Renal cortical epithelial cell (primary cell): ENCODE data around the gene GRIN1. TPM values are rescaled to one million over a fixed set of nuclear protein-coding genes. Genes with fewer than 3 reads are reported as not detected.
"Not testable (repeated sequence)": the region's sequence is repeated elsewhere in the genome, so short reads cannot be mapped to it uniquely, and the experiment has no call there.

ENCODE experiments used
- DNase-seq: peaks from one replicate; pipeline ENCODE4 v3.0.0-alpha.2; 2011; ENCODE audit warnings: low read depth
- total RNA-seq: library from RNA; depleted of rRNA; stranded (reverse); fragments of >200 nt; gene quantifications from 2 replicates; pipeline ENCODE4 v1.2.3, GENCODE V29; 2014

GRIN1 gene
- total RNA-seq, 1 donor from 2014 or later = 0.30 TPM

DNA sequence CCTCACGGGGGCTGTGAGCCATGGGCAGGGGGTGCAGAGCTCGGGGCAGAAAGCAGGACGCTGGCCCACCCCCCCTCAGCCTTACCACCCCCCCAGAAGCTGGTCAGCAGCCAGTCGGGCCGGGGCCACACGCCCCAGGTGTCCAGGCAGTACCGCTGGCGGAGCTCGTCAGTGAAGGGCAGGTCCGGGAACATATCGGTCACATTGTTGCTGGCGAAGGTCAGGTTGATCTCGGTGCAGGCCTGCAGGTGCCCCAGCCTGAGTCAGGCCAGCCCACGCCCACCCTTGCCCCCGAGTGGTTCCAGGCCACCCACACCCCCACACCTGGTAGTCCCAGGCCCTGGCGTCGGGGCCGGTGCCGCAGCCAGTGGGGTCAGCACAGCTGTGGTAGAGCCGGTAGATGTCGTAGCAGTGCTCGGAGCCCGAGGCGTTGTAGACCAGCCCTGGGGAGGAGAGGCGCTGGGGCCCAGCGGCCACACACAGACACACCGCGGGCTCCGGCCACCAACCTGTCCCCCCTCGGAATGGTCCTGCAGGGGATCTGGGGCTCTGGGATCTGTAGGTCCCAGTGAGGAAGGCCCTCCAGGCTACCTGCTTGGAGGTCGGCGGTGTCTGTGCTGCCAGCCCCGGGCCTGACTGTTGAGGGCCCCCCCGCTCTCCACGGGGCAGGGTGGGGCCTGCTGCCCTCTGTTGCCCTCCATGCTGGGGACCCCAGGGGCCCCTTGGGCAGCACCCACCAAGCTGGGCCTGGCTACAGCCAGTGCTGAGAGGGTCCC lies 27.0 kb upstream of the GRIN1 start:
- no peak for DNase-seq

DNA sequence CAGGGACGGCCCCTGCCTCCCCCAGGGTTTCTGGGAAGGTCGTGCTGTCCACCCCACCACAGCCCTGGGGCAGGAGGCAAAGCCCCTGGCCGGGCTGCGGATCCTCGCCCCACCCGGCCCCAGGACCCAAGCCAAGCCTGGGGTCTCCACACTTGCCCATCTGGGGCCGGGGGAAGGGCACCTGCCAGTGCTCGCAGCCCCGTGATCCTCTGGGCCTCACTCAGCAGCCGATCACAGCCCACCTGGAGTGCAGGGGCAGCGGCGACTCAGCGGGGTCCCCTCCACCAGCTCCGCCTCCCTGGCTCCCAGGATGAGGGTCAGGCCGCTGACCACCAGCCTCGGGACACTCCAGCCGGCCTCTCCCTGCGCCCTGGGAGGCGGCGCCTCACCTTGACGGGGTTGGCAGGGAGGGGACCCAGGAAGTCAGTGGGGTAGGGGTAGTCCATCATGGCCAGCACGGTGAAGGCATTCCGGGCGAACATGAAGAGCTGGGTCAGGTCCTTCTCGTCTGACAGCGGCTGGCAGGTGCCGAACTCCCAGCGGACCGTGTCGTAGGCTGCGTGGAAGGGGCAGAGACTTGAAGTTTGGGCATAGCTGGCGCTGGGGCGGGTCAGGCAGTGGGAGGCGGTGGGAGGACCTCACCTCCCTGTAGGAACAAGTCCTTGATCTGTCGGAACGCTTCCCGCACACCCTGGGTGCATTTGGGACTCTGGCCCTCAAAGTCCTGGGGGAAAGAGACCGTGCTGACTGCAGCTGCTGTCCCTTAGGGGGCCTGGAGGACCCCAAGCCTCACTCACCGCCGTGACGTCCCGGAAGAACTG lies 26.2 kb upstream of the GRIN1 start:
- no peak for DNase-seq

DNA sequence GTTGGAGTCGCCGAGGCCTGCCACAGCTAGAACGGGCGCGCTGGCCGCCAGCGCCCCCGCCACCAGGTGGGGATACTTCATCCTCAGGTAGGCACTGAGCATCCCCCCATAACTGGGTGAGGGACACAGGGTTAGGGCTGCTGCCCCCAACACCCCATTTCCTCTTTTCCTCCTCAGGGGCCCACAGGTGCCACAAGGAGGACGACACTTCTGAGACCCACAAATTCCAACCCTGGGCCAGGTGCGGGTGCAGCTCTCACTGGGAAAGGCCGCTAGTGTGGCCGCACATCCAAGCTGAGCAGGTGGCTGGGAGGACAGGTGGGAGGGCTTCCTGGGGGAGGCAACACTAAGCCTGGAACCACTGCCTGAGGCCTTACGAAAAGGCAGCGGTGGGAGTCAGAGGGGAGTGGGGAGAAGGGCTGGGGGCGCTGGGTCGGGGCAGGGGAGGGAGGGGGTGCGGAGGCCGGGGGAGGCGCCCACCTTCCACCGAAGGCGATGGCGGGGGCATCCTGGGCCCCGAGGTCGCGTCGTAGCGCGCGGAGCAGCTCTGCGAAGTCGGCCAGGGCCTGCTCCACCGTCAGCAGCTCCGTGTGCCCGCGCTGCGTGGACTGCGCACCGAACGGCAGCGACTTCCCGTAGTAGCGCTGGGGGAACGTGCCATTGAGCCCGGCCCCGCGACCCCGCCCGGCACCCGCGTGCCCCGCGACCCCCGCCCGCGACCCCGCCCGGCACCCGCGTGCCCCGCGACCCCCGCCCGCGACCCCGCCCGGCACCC lies 25.4 kb upstream of the GRIN1 start:
- DNase-seq = no peak

DNA sequence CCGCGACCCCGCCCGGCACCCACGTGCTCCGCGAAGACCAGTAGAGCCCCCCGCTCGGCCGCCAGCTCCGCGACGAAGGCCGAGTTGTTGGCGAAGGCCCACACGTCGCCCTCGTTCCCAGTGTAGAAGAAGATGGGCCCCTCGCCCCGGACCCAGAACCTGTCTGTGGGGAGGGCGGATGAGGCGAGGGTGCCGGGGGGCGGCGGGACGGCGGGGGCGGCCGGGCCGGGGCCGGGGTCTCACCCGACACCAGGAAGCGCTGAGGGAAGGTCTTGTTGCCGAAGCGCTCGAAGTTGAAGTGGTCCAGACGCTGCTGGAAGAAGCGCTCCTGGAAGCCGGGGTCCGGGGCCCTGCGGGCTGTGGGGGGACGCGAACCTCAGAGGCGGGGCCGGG lies 24.7 kb upstream of the GRIN1 start:
- DNase-seq = no peak

GRCh38 chr9:137114613-137115393 lies 24.2 kb upstream of the GRIN1 start, which contains the start of gene DPP7:
DPP7 (minus strand) TSS chr9:137114733; CDS start chr9:137114713, 20 bp downstream.
- no peak for DNase-seq

DNA sequence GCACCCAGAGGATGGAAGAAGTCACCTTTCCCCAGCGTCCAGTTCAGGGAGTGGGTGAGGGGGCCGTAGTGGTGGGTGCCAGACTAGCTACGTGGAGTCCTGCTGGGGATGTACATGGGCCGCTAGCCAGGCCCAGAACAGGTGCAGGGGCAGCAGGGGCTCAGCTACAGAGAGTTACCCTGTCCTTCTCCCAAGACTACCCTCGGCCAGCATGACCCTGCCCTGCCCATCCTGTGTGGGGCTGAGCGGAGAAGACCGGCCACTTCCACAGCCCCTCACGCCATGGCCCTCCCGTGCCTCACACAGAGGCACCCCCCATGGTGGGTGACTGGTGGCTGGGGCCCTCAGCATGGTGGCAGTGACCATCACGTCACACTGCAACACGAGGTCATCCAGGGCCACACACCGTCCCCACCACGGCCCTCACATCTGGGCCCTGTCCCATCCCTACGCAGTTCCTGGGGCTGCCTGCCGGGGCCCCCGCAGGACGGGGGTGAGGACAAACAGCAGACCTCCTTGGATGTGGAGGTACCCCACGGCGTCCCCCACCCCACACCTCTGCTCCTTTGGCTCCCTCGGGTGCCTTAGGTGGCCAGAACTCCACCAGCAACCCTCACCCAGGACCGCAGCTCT lies 23.4 kb upstream of the GRIN1 start:
- DNase-seq = no peak

- no peak for DNase-seq
Measured at GRCh38 chr9:137116027-137116507, 22.9 kb upstream of the GRIN1 start.

DNA sequence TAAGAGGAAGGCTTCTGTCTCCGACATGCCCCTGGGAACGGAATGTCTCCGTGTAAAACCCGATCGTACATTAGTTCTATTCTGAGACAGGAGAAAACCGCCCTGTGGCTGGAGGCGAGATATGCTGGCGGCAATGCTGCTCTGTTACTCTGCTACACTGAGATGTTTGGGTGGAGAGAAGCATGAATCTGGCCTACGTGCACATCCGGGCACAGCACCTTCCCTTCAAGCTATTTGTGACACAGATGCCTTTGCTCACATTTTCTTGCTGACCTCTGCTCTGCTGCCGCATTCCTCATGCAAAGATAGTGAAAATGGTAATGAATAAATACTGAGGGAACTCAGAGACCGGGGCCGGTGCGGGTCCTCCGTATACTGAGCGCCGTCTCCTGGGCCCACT lies 22.2 kb upstream of the GRIN1 start:
- no peak for DNase-seq

DNA sequence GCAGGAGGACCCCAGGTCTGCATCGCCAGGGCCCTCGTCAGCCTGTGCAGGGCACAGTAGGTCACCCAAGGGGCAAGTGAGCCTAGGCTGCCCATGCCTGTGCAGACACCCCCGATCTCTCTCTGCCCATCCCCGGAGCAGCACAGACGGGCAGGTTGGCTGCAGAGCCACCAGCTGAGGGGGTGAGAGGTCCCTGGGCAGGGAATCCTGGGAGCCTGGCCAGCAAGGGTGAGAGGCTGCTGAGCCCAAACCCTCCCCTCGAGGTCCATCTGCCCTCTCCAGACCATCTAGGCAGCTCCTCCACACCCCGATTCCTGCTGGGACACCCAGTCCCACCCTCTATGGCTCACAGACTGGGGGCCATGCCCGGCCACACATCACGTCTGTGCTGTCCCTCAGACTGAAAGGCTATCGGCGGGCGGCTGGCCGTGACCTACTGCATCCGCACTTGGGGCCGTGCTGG lies 21.7 kb upstream of the GRIN1 start:
- no peak for DNase-seq

- not testable (repeated sequence) for DNase-seq
Measured at GRCh38 chr9:137118092-137118603, 20.8 kb upstream of the GRIN1 start.

DNA sequence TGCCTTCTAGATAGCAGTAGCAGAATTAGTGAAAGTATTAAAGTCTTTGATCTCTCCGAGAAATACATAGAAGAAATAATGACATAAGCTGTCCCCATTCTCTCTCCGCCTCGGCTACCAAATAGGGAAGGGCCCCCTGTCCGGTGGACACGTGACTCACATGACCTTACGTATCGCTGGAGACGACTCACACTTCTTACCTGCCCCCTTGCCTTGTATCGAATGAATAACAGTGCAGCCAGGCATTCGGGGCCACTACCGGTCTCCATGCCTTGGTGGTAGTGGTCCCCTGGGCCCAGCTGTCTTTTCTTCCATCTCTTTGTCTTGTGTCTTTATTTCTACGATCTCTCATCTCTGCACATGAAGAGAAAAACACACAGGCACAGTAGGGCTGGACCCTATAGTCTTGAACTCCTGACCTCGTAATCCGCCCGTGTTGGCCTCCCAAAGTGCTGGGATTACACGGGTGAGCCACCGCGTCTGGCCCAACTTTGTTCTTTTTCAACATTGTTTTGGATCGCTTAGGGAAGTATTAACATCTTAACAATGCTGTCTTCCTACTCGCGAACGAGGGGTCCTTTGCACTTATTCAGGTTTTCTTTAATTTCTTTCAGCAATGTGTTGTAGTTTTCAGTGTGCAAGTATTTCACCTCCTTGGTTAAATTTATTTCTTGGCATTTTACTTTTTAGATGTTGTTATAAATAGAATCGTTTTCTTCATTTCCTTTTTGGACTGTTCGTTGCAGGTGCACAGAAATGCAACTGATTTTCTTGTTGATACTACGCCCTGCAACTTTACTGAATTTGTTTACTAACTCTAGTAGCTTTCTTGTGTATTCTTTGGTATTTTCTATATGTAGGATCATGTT lies 16.8 kb upstream of the GRIN1 start:
- not testable (repeated sequence) for DNase-seq

GRCh38 chr9:137122796-137123467 lies 16.0 kb upstream of the GRIN1 start:
- DNase-seq = not testable (repeated sequence)

- no peak for DNase-seq
Measured at GRCh38 chr9:137123468-137123837, 15.5 kb upstream of the GRIN1 start.

GRCh38 chr9:137123952-137124462 lies 14.9 kb upstream of the GRIN1 start:
- not testable (repeated sequence) for DNase-seq

GRCh38 chr9:137126786-137127185 lies 12.2 kb upstream of the GRIN1 start:
- no peak for DNase-seq

DNA sequence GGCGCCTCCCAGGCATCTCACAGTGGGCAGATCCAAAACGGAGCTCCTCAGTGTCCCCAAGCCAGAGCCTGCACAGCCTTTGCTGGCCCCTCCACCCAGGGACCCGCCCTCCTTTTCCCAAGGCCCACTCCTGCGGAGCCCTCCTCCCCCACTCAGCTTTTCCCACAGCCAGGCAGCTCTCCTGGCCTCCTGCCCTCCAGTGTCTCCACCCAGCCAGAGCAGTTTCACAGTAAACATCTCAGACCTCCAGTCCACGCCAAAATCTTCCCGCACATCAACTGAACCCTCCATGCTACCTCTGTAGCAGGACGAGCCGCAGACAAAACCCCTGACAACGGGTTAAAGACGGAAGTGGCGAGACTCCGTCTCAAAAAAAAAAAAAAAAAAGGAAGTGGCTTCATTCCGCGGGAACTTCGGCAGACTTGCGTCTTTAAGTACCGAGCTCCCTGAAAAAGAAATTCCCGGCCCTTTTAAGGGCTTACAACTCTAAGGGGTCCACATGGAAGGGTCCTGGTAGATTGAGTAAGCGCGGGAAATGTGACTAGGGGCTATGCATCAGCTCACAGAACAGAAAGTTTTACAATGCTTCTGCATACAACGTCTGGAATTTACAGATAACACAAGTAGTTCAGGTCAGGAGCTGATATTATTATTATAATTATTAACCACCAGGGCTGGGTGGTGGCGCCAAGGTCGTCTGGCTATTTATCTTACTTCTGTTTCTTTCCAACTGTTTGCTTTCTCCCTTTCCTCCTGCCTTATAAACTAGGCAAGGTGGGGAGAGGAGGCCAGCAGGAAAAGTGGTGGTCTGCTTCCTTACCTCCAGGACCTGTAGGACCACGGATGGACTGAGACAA lies 11.4 kb upstream of the GRIN1 start:
- DNase-seq = no peak

- DNase-seq = no peak
Measured at GRCh38 chr9:137128158-137128861, 10.6 kb upstream of the GRIN1 start.
